HEK293 (cell line): ENCODE measurements around the gene NOSIP.
A peak's percentile ranks its signal among the peaks of the same experiment; 100 is the strongest.

Experiments used
- INSM2 ChIP-seq: fragments of 450-650 bp; formaldehyde crosslinking; IDR thresholded peaks from 2 replicates; pipeline ENCODE4 v1.5.1; 2016; ENCODE audit warnings: missing biosample characterization, missing genetic modification characterization
- KLF7 ChIP-seq: fragments of 450-650 bp; formaldehyde crosslinking; IDR thresholded peaks from 2 replicates; pipeline ENCODE4 v1.5.1; 2016; ENCODE audit warnings: missing biosample characterization, missing genetic modification characterization, borderline replicate concordance
- KLF9 ChIP-seq: fragments of 450-650 bp; formaldehyde crosslinking; IDR thresholded peaks from 2 replicates; pipeline ENCODE4 v1.5.1; 2016; ENCODE audit warnings: missing biosample characterization, missing genetic modification characterization, low read depth
- MEIS1 ChIP-seq: sonication (generic); formaldehyde crosslinking; IDR thresholded peaks from 2 replicates; pipeline ENCODE4 v1.8.1; 2022; ENCODE audit warnings: missing genetic modification reagents, mild to moderate bottlenecking, borderline replicate concordance
- MYNN ChIP-seq: fragments of 450-650 bp; formaldehyde crosslinking; IDR thresholded peaks from 2 replicates; pipeline ENCODE4 v1.5.1; 2016; ENCODE audit warnings: missing biosample characterization, missing genetic modification characterization, borderline replicate concordance
- OVOL3 ChIP-seq: fragments of 450-650 bp; formaldehyde crosslinking; IDR thresholded peaks from 2 replicates; pipeline ENCODE4 v1.5.1; 2016; ENCODE audit warnings: missing biosample characterization, missing genetic modification characterization
- RBAK ChIP-seq: fragments of 450-650 bp; formaldehyde crosslinking; IDR thresholded peaks from 2 replicates; pipeline ENCODE4 v1.5.1; 2016; ENCODE audit warnings: missing biosample characterization, missing genetic modification characterization
- TRIM28 ChIP-seq: IDR thresholded peaks from 2 replicates; pipeline ENCODE4 v1.6.1; 2011; ENCODE audit warnings: low read length, control low read depth, borderline replicate concordance
- TSHZ1 ChIP-seq: fragments of 450-650 bp; formaldehyde crosslinking; IDR thresholded peaks from 2 replicates; pipeline ENCODE4 v1.5.1; 2016; ENCODE audit warnings: missing biosample characterization, missing genetic modification characterization, borderline replicate concordance
- YY1 ChIP-seq: fragments of 450-650 bp; formaldehyde crosslinking; IDR thresholded peaks from 2 replicates; pipeline ENCODE4 v1.5.1; 2018; ENCODE audit warnings: missing biosample characterization, missing genetic modification characterization
- ZBTB26 ChIP-seq: fragments of 450-650 bp; formaldehyde crosslinking; optimal IDR thresholded peaks from 2 replicates; pipeline ENCODE3; 2016; ENCODE audit warnings: missing biosample characterization, mild to moderate bottlenecking, missing genetic modification characterization
- ZBTB8A ChIP-seq: fragments of 450-650 bp; formaldehyde crosslinking; IDR thresholded peaks from 2 replicates; pipeline ENCODE4 v1.5.1; 2016; ENCODE audit warnings: missing biosample characterization, missing genetic modification characterization
- ZFP69B ChIP-seq: fragments of 450-650 bp; formaldehyde crosslinking; IDR thresholded peaks from 2 replicates; pipeline ENCODE4 v1.5.1; 2016; ENCODE audit warnings: missing biosample characterization, missing genetic modification characterization
- ZNF302 ChIP-seq: fragments of 450-650 bp; formaldehyde crosslinking; IDR thresholded peaks from 2 replicates; pipeline ENCODE4 v1.5.1; 2016; ENCODE audit warnings: missing biosample characterization, missing genetic modification characterization, low read depth
- ZNF391 ChIP-seq: fragments of 450-650 bp; formaldehyde crosslinking; IDR thresholded peaks from 2 replicates; pipeline ENCODE4 v1.5.1; 2016; ENCODE audit warnings: low read depth, missing biosample characterization, missing genetic modification characterization, borderline replicate concordance
- ZNF48 ChIP-seq: fragments of 450-650 bp; formaldehyde crosslinking; IDR thresholded peaks from 2 replicates; pipeline ENCODE4 v1.5.1; 2016; ENCODE audit warnings: missing biosample characterization, missing genetic modification characterization
- ZNF513 ChIP-seq: fragments of 450-650 bp; IDR thresholded peaks from 2 replicates; pipeline ENCODE4 v1.5.1; 2018; ENCODE audit warnings: missing biosample characterization, missing genetic modification characterization
- ZNF514 ChIP-seq: fragments of 450-650 bp; formaldehyde crosslinking; IDR thresholded peaks from 2 replicates; pipeline ENCODE4 v1.5.1; 2016; ENCODE audit warnings: missing biosample characterization, missing genetic modification characterization
- ZNF530 ChIP-seq: fragments of 450-650 bp; formaldehyde crosslinking; IDR thresholded peaks from 2 replicates; pipeline ENCODE4 v1.5.1; 2016; ENCODE audit warnings: low read depth, missing biosample characterization, missing genetic modification characterization
- ZNF549 ChIP-seq: fragments of 450-650 bp; IDR thresholded peaks from 2 replicates; pipeline ENCODE4 v1.5.1; 2018; ENCODE audit warnings: missing biosample characterization, missing genetic modification characterization, mild to moderate bottlenecking, inconsistent platforms, moderate library complexity
- ZNF561 ChIP-seq: fragments of 450-650 bp; IDR thresholded peaks from 2 replicates; pipeline ENCODE4 v1.5.1; 2018; ENCODE audit warnings: missing biosample characterization, missing genetic modification characterization, borderline replicate concordance
- ZNF621 ChIP-seq: fragments of 450-650 bp; formaldehyde crosslinking; IDR thresholded peaks from 2 replicates; pipeline ENCODE4 v1.5.1; 2017; ENCODE audit warnings: missing biosample characterization, missing genetic modification characterization
- ZNF624 ChIP-seq: fragments of 450-650 bp; formaldehyde crosslinking; IDR thresholded peaks from 2 replicates; pipeline ENCODE4 v1.5.1; 2017; ENCODE audit warnings: missing biosample characterization, missing genetic modification characterization
- ZNF639 ChIP-seq: fragments of 450-650 bp; formaldehyde crosslinking; IDR thresholded peaks from 2 replicates; pipeline ENCODE4 v1.5.1; 2016; ENCODE audit warnings: missing biosample characterization, missing genetic modification characterization
- ZNF658 ChIP-seq: fragments of 450-650 bp; formaldehyde crosslinking; IDR thresholded peaks from 2 replicates; pipeline ENCODE4; 2016; ENCODE audit warnings: missing biosample characterization, missing genetic modification characterization
- ZNF664 ChIP-seq: fragments of 450-650 bp; formaldehyde crosslinking; IDR thresholded peaks from 2 replicates; pipeline ENCODE4 v1.5.1; 2016; ENCODE audit warnings: missing biosample characterization, missing genetic modification characterization
- ZNF747 ChIP-seq: fragments of 450-650 bp; formaldehyde crosslinking; IDR thresholded peaks from 2 replicates; pipeline ENCODE4 v1.5.1; 2016; ENCODE audit warnings: missing biosample characterization, missing genetic modification characterization
- ZNF777 ChIP-seq: fragments of 450-650 bp; formaldehyde crosslinking; IDR thresholded peaks from 2 replicates; pipeline ENCODE4 v1.5.1; 2017; ENCODE audit warnings: missing biosample characterization, missing genetic modification characterization, borderline replicate concordance
- ZNF792 ChIP-seq: fragments of 450-650 bp; formaldehyde crosslinking; IDR thresholded peaks from 2 replicates; pipeline ENCODE4 v1.5.1; 2016; ENCODE audit warnings: missing biosample characterization, missing genetic modification characterization
- ZSCAN5A ChIP-seq: fragments of 450-650 bp; formaldehyde crosslinking; IDR thresholded peaks from 2 replicates; pipeline ENCODE4 v1.5.1; 2016; ENCODE audit warnings: missing biosample characterization, missing genetic modification characterization

The NOSIP gene

GRCh38 chr19:49533551-49534488, 46.5 kb downstream of the NOSIP start (continued):
- no peak for TF ChIP-seq ZNF513 (tag by site-specific recombination)
- TF ChIP-seq YY1 (tag by site-specific recombination) = no peak
- no peak for TF ChIP-seq TRIM28
- no peak for TF ChIP-seq ZNF391 (tag by site-specific recombination)
- no peak for TF ChIP-seq ZNF48
- no peak for TF ChIP-seq KLF7 (tag by site-specific recombination)
- TF ChIP-seq RBAK (tag by site-specific recombination) = no peak
- TF ChIP-seq ZNF624 (tag by site-specific recombination) = no peak
- peak; percentile 34 for TF ChIP-seq ZBTB26
- no peak for TF ChIP-seq TSHZ1 (tag by site-specific recombination)
- TF ChIP-seq ZNF549 (tag by site-specific recombination) = no peak
- no peak for TF ChIP-seq ZNF621
- no peak for TF ChIP-seq ZBTB8A
- TF ChIP-seq MEIS1 = no peak
- TF ChIP-seq KLF9 = peak; percentile 99
- TF ChIP-seq MYNN = no peak
- no peak for TF ChIP-seq ZNF530
- no peak for TF ChIP-seq INSM2
- no peak for TF ChIP-seq ZNF639 (tag by site-specific recombination)
- TF ChIP-seq ZNF514 = no peak
- TF ChIP-seq ZNF302 (tag by site-specific recombination) = no peak
- TF ChIP-seq ZNF658 = no peak
- TF ChIP-seq OVOL3 (tag by site-specific recombination) = no peak
- TF ChIP-seq ZNF747 (tag by site-specific recombination) = no peak
- TF ChIP-seq ZNF777 (tag by site-specific recombination) = no peak
- no peak for TF ChIP-seq ZNF664
- no peak for TF ChIP-seq ZNF792 (tag by site-specific recombination)
- no peak for TF ChIP-seq ZFP69B (tag by site-specific recombination)
- TF ChIP-seq ZSCAN5A (tag by site-specific recombination) = no peak
- no peak for TF ChIP-seq ZNF561
